Esophagus squamous epithelium (tissue), 4 donors: ENCODE results near the gene SOHLH2.

Experiments used
- CTCF ChIP-seq, 6 experiments: fragments of 450-650 bp in 4 of 6; fragments of 200-600 bp in 2 of 6; sonication (generic) in 2 of 6; IDR thresholded peaks; one replicate each; pipeline ENCODE4 v1.5.1; 2016 to 2019; ENCODE audit warnings: antibody characterized with exemption in 6 of 6, mild to moderate bottlenecking in 4 of 6, moderate library complexity in 4 of 6
- POLR2A ChIP-seq, 4 donors: fragments of 450-650 bp; IDR thresholded peaks; one replicate each; pipeline ENCODE4 v1.6.1; 2017; ENCODE audit warnings: antibody characterized with exemption in 4 of 4, mild to moderate bottlenecking in 4 of 4, moderate library complexity in 3 of 4

GRCh38 chr13:36134632-36135031 is 79.7 kb downstream of the SOHLH2 start:
- TF ChIP-seq POLR2A (IDR thresholded peaks at IDR 0.05) (no peak), CTCF (IDR thresholded peaks at IDR 0.05) (no peak)
